Activated naive CD4-positive, alpha-beta T cell treated with anti-CD3 and anti-CD28 coated beads, Interleukin-2, amount 50 U/mL, for 72 hours (primary cell): ENCODE results near the gene FH. TPM values are rescaled to one million over a fixed set of nuclear protein-coding genes. Genes with fewer than 3 reads are reported as not detected.

Experiments used
- ATAC-seq, 2 donors: fragments of 150-1000 bp; cut with Tn5 transposase; 2 replicates each; pipeline ENCODE4 v1.10.0; 2021; ENCODE audit warnings: mild to moderate bottlenecking in 2 of 2, moderate library complexity in 2 of 2
- DNase-seq, 2 donors: peaks; one replicate each; pipeline ENCODE4 v3.0.0; 2021 to 2022; ENCODE audit warnings: low spot score in 2 of 2
- H3K27ac Mint-ChIP-seq, 2 donors: one replicate each; pipeline ENCODE4 v1.8.0; 2022; ENCODE audit warnings: mild to moderate bottlenecking in 2 of 2, mixed read lengths in 2 of 2
- H3K36me3 Mint-ChIP-seq, 2 donors: one replicate each; pipeline ENCODE4 v1.8.0; 2022; ENCODE audit warnings: mixed read lengths in 2 of 2
- H3K9me3 Mint-ChIP-seq, 2 donors: one replicate each; pipeline ENCODE4 v1.8.0; 2022; ENCODE audit warnings: mixed read lengths in 2 of 2
- total RNA-seq, 2 donors: library from RNA; stranded (reverse); gene quantifications; one replicate each; pipeline ENCODE4 v1.2.3, GENCODE V29; 2022

The FH gene
- total RNA-seq, 2 donors from 2014 or later = 65.8 to 69.8 TPM

DNA sequence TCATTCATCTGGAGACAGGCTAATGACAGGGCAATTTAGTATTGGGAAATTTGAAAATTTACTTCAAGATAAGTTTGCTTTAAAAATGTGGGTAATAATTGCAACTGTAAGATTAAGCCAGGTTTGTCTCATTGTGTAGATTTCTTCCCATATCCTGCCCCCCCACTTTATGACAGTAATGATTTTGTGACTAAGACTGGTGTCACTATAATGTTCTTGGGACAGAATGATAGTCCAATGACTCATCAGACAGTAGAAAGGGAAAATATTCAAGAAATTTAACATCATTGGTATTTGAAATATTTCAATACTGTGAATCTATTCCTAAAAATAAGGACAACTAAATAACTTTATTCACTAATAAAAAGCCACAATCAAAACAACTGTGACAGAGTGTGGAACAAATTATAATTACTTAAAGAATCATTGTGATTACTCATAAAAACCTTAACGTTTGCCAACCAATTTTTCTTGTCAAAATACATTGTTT lies 36.7 kb downstream of the FH start:
- ATAC-seq = peak; percentile 48
- Mint-ChIP-seq H3K27ac (no peak overlapping the region), H3K9me3 (no peaks in the 10 kb centered on the region), H3K36me3 (no peaks in the 10 kb centered on the region)
- no peak for DNase-seq

DNA sequence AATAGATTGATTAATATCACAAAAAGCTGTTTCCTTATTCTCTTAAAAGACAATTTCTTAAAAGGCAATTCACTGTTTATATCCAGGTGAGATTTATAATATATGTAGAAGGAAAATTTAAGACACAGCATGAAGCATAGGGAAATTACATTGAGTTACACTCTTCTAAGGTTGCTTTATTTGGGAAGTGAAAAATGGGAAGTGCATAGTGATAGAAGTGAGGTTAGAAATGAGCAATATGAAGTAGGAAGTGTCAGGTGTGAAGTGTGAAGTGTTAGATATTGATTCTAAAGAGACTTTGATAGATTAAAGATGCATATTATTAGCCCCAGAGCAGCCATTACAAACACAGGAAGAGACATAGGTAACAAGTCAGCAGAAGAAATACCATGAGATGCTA lies 40.3 kb downstream of the FH start:
- H3K27ac Mint-ChIP-seq = no peak overlapping the region
- no peak for ATAC-seq
- no peak for DNase-seq
- H3K36me3 Mint-ChIP-seq = no peaks in the 10 kb centered on the region
- no peaks in the 10 kb centered on the region for H3K9me3 Mint-ChIP-seq

DNA sequence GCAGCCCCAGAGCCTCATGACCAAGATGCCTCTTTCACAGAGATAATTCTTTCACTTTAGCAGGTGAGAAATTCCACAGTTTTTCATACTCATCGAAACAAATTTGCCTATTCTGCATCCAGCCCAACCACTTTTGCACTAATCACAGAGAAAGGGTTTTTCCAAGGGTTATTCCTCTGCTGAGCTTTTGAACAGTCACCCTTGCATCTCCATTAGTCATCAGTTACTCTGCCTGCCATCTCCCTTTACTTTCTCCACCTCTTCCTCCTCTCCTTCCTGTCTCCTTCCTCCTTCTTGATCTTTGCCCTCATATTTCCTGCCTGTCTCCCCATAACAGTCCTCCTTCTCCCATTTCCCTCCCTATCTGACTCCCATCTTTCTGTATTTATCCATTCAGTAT lies 43.9 kb downstream of the FH start:
- H3K27ac Mint-ChIP-seq = no peak overlapping the region

DNA sequence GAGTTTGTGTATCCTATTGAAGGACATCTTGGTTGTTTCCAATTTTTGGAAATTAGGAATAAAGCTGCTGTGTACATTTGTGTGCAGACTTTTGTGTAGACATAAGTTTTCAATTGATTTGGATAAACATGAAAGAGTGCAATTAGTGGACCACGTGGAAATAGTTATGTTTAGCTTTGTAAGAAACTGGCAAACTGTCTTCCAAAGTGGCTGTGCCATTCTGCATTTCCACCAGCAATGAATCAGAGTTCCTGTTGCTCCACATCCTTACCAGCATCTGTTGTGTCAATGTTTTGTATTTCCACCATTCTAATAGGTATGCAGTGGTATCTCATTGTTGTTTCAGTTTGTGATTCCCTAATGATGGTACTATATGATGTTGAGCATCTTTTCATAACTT lies 46.5 kb downstream of the FH start:
- no peak for ATAC-seq
- H3K36me3 Mint-ChIP-seq = no peaks in the 10 kb centered on the region

More for the DNA sequence above, 43.9 kb downstream of the FH start:
- DNase-seq (no peak), ATAC-seq (no peak)
- Mint-ChIP-seq H3K9me3 (no peaks in the 10 kb centered on the region), H3K36me3 (no peaks in the 10 kb centered on the region)

DNA sequence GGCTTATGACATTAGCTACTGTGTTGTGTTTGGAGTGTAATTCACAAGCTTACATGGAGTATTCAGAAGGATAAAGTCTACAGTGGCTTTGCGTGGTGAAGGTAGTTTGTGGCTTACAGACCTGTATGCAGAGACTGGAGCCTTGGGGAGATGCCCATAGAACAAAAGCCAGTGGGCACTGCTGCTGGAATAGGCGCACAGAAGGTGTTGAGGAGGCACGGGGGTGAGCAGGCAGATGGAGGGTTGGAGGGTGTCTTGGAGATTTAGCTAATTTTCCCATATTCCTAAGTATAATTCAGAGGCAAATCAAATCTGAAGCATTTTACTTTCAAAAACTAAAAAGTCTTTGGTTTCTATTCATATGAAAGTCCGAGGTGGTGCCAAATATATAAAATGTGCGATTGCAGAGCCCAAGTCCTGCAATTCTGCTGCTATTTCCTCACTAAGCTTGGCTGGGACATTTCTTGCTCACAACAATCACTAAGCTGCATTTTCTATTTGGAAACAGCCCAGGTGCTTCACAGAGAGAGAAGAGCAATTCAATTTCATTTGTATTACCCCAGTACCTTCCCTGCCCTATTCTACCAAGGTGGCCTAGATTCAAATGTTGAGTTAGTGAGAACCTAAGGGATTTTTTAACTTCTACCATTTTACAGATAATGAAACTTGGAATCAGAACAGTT lies 48.5 kb downstream of the FH start:
- H3K27ac Mint-ChIP-seq = no peak overlapping the region
- H3K9me3 Mint-ChIP-seq = no peaks in the 10 kb centered on the region
- DNase-seq (no peak), ATAC-seq (no peak)
- H3K36me3 Mint-ChIP-seq = no peaks in the 10 kb centered on the region

More for the DNA sequence above, 46.5 kb downstream of the FH start:
- H3K27ac Mint-ChIP-seq = no peak overlapping the region
- H3K9me3 Mint-ChIP-seq = no peaks in the 10 kb centered on the region
- no peak for DNase-seq

DNA sequence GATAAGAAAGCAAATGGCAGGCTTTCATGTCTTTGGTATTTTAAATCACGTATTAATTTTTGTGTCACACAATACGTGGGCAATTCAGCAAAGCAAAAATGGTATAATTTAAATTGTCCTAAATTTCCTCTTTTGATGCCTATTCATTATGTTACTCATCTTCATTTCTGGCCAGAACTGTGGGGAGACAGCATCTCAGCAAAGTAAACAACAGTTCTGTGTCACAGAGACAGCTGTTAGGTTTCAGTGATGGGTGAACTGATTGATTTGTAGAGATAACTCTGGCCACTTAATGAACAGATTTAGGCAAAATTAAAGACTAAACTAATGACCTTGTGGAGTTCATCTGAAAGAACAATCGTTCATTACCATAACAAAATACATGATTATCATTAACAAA lies 49.2 kb downstream of the FH start:
- DNase-seq (no peak), ATAC-seq (no peak)
- H3K36me3 Mint-ChIP-seq = no peaks in the 10 kb centered on the region
- H3K27ac Mint-ChIP-seq = no peak overlapping the region
- no peaks in the 10 kb centered on the region for H3K9me3 Mint-ChIP-seq

DNA sequence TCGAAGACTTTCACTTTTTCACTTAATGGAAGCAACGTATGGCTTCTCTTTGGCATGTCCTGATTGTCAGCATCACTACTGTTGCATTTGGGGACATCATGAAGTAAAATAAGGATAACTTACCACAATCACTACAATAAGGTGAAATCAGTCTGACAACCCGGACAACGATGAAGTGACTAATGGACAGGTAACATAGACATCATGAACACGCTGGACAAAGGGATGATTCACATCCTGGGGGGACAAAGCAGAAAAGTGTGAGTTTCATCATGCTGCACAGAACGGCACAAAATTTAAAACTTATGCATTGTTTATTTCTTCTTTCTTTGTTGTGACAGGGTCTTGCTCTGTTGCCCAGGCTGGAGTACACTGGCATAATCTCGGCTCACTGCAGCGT lies 53.9 kb downstream of the FH start:
- H3K36me3 Mint-ChIP-seq = no peaks in the 10 kb centered on the region
- DNase-seq (no peak), ATAC-seq (no peak)
- no peak overlapping the region for H3K27ac Mint-ChIP-seq
- no peaks in the 10 kb centered on the region for H3K9me3 Mint-ChIP-seq

DNA sequence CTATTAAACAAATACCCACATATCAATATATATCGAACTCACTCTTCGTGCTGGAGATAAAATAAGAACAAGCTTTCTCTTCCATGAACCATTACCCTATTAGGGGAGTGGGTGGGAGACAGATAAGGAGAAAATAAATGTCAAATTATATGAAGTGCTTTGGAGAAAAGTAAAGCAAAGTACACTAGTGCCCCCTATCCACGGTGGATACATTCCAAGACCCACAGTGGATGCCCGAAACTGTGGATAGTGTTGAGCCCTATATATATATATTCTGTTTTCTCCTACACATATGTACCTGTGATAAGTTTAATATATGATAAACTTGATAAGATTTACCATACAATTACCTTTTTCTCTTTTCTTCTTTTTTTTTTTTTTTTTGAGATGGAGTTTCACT lies 54.6 kb downstream of the FH start:
- DNase-seq (no peak), ATAC-seq (no peak)
- H3K36me3 Mint-ChIP-seq = no peaks in the 10 kb centered on the region
- no peak overlapping the region for H3K27ac Mint-ChIP-seq
- no peaks in the 10 kb centered on the region for H3K9me3 Mint-ChIP-seq

DNA sequence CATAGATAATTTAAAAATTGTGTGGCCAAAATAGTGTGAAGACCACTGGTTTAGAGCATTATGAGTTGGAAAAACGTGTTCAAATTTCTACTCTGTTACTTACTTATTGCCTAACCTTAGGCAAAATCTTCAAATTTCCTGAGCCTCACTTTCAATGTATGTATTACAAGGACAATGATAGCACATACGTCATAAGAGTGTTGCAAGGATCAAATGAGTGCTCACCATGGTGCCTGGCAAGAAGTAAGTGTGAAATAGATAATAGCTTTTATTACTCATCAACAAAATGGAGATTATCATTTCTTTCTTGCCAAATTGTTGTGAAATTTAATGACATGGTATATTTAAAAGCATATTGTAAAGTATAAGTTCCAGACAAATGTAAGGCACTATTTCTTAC lies 57.2 kb downstream of the FH start:
- Mint-ChIP-seq H3K36me3 (no peaks in the 10 kb centered on the region), H3K27ac (no peak overlapping the region), H3K9me3 (no peaks in the 10 kb centered on the region)
- DNase-seq = no peak
- ATAC-seq = no peak

DNA sequence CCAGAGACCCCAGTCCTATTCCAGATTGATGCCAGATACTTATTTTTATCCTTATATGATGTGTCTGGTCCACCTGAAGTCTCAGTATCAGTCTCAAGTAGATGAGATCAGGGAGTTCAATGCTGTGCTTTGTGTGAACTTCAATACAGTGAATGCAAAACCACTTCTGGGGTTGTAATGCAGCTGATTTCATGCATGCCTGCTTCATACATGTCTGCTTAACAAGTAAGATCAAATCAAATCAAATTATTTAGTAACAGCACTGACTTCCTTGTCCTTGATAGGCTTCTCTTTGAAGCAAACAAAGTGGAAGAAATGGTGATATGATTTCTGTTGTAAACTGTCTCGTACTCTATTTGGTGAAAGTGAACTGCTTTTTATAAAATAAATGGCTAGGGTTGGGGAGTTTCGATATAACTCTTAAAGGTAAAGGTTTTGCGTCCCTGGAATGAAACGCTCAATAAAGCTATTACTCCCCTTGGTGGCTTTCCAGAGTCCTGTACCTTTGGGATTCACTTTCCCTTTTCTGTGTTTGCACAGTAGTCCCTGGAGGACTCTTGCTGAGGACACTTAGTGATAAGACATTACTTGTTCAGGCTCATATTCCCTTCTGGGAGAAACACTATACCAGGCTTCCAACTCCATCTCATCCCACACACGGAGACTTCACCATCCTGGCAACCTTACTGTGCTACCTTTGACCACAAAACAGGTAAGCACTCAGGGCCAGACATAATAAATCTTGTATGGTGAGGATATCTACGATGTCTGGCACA lies 59.3 kb downstream of the FH start:
- no peak for ATAC-seq
- Mint-ChIP-seq H3K9me3 (no peaks in the 10 kb centered on the region), H3K36me3 (no peaks in the 10 kb centered on the region), H3K27ac (no peak overlapping the region)
- no peak for DNase-seq

DNA sequence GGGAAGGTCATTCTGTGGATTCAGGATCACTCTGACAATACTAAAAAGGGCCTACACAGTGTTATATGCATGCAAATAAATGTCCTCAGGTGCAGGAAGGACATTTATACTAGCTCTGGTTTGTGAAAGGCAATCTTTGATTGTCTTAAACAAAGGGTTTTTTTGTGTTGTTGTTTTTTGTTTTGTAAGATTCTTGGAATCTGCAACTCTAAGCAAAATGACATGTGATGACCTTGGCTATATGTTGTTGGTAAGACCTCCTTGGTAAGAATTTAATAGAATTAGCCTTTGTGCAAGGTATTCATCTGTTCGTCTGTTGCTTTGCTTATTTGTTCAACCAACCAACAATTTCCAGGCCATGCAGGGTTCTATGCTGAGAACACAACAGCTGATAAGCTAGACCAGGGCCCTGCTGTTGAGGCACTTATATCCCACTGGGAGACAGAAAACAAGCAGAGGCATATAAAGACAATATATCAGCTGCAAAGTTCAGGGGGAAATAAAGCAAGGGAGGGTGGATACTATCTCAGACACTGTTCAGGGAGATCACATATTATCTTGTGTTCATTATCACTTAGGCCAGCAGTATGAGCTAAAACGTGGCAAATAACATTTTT lies 60.3 kb downstream of the FH start:
- Mint-ChIP-seq H3K27ac (no peak overlapping the region), H3K36me3 (no peaks in the 10 kb centered on the region), H3K9me3 (no peaks in the 10 kb centered on the region)
- DNase-seq = no peak
- no peak for ATAC-seq

DNA sequence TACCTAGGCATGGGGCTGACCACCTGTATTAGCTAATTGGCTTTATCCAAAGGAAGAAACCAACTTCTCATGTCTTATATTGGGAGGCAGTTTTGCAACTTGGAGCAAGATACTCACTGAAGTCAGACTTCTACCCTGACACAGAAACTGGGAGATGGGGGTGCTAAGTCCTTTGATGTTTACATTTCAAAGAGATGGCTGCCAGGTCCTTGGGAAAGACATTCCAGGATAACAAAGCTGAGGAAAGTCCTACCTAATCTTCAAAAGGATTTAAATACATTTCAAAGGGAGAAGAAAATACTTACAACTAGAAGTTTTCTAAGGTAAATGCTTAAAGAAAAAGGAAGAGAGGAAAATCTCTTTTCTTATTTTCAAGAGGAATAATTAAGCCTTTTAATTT lies 62.1 kb downstream of the FH start:
- ATAC-seq (no peak), DNase-seq (no peak)
- H3K36me3 Mint-ChIP-seq = no peaks in the 10 kb centered on the region
- H3K9me3 Mint-ChIP-seq = no peaks in the 10 kb centered on the region
- H3K27ac Mint-ChIP-seq = no peak overlapping the region

DNA sequence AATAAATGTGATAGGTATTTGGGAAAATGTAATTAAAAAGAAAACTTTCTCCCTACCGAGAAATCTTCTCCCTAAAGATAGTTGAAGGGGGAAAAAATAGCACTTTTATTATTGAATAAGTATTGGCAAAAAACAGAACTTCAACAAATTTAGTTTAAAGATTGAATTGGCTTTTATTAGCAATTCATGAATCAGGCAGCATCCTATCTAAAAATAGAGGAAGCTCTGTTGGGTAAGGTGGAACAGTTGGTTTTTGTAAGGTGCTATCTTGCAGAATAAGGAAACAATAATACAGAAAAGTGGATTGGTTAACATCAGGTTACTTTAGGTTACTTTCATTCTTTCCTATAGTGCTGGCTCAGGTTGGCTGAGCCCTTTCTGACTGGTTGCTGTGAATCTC lies 62.8 kb downstream of the FH start:
- no peaks in the 10 kb centered on the region for H3K36me3 Mint-ChIP-seq
- ATAC-seq = no peak

DNA sequence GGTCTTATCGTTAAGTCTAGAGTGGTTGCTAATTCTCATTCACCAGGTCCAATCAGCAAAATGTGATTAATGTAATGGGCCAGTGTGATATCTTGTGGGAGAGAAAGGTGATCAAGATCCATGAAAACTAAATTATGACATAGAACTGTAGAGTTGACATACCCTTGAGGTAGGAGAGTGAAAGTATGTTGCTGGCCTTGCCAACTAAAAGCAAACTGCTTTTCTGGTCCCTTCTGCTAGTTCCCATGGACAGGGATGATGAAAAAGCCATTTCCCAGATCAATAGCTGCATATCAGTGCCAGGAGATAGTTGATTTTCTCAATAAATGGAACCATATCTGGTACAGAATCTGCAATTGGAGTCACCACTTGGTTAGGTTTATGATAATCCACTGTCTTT lies 65.8 kb downstream of the FH start:
- DNase-seq (no peak), ATAC-seq (no peak)
- no peak overlapping the region for H3K27ac Mint-ChIP-seq
- no peaks in the 10 kb centered on the region for H3K36me3 Mint-ChIP-seq
- H3K9me3 Mint-ChIP-seq = no peaks in the 10 kb centered on the region

More for the DNA sequence above, 62.8 kb downstream of the FH start:
- H3K9me3 Mint-ChIP-seq = no peaks in the 10 kb centered on the region
- H3K27ac Mint-ChIP-seq = no peak overlapping the region
- DNase-seq = no peak

DNA sequence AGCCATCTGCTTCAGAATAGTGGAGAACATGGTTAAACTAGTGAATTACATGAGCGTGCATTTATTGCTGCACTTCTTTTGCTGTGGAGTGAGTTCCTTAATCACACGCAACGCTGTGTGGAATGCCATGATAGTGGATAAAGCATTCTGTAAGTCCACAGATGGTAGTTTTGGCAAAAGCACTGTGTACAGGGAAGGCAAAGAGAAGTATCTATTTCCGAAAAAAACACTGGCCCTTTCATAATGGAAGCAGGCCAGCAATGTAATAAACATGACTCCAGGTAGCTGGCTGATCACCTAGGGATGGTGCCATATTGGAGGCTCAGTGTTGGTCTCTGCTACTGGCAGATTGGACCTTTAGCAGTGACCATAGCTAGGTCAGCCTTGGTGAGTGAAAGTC lies 67.6 kb downstream of the FH start:
- DNase-seq = no peak
- no peaks in the 10 kb centered on the region for H3K36me3 Mint-ChIP-seq
- ATAC-seq = no peak
- H3K27ac Mint-ChIP-seq = no peak overlapping the region
- H3K9me3 Mint-ChIP-seq = no peaks in the 10 kb centered on the region
